ENCODE results near the gene MT1A.
A peak's percentile ranks its signal among the peaks of the same experiment; 100 is the strongest.
"Not testable (repeated sequence)": the region's sequence is repeated elsewhere in the genome, so short reads cannot be mapped to it uniquely, and the experiment has no call there.

MT1A gene

DNA sequence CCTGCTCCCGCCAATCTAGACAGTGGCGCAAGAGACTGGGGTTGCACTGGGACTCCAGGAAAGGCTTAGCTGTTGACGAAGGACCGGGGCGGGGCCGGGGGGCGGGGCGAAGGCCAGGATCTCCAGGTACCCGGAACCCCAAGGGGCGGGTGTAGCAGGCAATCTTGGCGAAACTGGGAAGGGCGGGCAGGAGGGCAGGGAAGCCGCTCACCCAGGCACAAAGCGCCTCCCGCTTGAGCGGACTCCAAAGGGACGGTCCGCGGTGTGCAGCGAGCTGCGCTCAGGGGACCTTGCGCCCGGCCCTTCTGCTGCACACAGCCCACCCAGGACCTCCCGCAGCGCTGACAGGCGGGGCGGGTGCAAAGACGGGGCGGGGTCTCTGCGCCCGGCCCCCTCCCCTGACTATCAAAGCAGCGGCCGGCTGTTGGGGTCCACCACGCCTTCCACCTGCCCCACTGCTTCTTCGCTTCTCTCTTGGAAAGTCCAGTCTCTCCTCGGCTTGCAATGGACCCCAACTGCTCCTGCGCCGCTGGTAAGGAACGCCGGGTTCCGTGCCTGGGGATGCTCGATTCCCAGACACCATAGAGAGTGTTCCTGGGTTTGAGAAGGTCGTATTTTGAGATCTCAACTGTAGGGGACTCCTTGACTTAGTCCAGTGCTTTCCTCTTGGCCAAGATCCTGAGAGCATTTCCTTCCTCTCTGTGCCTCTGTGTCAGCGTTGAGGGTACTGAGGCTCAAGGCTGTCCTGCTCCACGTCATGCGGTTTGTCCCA is 19.3 kb downstream of the MT1A start, which contains the start of gene MT1F:
MT1F (plus strand) TSS at position 405 of the 772 bp plus-strand sequence; CDS start at position 505, 100 bp downstream.
- DNase-seq (ENCODE audit: low spot score), result peak; percentile 54

DNA sequence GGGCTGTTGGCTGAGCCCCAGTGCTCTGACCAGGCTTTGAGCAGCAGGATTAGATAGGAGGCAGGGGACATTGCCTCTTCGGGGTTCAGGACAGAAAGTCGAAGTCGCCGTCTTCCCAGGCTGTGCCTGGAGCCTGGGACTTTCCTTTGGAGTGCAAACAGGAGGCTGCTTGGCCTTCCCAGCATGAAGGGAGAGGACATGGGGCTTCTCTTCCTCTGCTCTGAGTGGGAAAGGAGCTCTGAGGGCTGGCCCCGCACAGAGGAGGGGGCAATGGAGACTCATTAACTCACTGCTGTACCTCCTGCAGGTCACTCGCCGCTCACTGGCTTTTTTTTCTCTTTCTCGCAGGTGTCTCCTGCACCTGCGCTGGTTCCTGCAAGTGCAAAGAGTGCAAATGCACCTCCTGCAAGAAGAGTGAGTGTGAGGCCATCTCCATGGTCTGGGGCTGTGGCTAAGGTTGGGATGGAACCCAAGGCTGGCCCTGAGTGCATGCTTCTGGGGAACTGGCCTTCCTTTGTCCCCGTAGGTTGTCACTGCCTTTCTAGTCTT is 19.9 kb downstream of the MT1A start:
- DNase-seq (ENCODE audit: low spot score), result no peak

DNA sequence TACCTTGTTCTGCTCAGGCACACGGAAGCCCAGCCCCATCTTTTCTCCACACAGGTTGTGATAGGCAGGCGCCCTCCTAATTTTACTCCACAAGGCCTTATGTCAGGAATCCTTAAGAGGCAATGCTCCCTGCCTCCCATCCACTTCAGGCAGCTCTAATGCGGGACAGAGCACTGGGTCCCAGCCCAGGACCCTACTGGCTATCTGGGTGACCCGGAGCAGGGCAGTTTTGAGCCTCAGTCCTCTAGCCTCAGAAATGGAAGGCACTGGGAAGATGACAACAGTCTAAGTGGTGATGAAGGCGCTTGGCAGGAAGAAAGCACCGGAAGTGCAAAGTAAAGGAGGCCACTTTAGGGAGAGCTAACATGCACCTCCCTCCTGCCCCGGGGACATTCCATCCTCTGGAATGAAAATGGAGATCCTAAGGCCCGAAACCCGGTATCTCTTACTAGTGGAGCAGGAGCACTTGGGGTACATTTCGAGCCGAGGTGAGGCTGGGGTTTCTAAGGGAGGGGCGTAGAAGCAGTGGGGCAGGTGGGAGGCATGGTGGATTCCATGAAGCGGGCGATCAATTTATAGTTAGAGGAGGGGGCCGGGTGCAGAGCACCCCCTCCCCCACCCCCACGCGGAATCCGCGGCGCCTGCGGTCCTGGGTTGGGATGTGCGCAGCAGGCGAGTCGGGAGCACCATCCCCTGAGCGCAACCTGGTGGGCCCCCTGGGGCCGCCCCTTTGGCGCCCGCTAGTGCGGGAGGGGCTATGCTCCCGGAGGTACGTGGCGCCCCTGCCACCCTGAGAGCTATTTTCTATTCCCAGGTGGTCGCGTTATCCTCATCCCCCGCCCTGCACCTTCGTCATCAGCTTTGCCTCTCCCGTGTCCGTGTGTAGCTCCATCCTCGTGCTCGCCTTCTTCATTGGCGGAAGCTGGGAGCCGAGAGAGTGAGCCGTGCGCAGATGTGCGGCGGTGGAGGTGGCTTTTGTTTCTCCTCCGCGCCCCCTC is 24.2 kb downstream of the MT1A start:
- DNase-seq (ENCODE audit: low spot score), result no peak

DNA sequence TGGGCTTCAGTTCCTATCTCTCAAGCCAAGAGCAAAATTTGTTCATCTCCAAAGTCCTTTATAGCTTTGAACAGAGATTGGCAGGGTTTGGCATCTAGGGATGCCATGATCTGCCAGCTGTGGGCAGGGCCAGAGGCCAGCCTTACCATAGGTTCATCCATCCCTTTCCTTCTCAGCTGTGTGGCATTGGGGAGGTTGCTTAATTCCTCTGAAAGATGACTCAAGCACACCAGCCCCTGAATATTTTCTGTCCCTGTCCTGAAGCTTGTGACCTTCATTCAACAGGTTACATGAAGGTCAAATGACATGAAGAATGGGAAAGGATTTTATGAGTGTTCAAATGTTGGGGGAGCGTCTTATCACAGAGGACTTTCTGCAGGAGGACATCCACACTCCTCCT is 26.0 kb downstream of the MT1A start:
- no peak for DNase-seq (ENCODE audit: low spot score)

DNA sequence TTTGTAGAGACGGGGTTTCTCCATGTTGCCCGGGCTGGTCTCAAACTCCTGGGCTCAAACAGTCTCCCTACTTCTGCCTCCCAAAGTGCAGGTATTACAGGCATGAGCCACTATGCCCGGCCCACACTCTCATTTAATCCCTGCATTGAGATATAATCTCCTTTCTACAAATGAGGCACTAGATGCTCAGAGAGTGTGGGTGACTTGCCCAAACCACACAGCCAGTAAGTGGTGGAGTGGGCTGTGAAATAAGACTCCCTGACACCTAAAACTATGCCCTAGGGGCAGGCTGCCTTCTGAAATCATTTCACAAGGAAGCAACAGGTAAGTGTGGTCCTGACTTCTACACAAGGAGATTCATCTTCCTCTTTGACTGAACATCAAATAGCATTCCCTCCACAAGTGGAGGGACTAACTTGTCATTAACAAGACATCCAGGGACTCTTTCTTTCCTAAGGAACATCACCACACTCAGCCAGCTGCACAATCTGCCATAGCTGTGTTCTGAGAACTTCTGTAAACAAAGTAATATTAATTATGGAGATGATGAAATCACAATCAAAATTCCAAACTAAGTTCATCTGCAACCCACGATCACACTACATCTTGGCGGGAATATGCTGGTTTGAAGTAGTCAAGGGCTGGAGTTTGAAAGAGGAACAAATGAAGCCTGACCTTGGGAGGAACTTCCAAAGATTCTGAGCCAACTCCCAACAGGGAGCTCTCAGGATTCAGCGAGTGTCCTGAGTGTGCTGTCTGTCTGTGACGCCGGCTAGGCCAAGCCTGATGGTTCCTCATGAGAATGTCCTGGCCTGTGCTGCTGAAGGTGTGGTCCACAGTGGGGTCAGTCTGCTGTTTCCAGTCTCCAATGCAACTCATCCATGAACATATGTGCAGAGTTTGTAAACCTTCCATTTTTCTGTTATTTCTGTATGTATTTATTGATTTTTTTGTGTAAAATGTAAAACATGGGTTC is 27.1 kb downstream of the MT1A start:
- DNase-seq (ENCODE audit: low spot score), result not testable (repeated sequence)

DNA sequence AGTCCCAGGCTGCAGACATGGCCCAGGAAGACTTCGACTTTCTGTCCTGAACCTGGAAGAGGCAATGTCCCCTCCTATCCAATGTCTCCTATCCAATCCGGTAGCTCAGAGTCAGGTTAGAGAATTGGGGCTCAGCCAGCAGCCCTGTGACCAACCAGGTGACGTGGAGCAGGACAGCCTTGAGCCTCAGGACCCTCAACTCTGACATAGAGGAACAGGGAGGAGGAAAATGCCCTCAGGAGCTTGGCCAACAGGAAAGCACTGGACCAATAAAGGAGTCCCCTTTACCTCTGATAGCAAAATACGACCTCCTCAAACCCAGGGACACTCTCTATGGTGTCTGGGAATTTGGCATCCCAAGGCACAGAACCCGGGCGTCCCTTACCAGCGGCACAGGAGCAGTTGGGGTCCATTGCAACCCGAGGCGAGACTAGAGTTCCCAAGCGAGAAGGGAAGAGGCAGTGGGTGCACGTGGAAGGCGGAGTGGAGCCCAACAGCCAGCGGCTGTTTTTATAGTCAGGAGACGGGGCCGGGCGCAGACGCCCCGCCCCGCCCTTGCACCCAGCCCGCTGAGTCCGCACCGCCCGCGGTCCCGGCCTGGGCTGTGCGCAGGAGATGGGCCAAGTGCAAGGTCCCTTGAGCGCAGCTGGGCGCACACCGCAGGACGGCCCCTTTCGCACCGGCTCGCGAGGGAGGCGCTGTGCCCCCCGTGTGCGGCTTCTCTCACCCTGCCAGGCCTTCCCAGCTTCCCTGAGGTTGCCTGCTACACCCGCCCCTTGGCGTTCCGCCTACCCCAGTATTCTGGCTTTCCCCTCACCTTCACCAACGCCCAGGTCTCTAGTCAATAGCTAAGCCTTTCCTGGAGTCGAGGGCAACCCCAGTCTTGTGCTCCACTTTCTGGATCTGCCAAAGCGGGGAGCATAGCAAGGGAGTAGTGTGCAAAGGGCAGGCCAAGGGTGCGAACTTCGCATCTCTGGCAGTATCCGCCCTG is 29.4 kb downstream of the MT1A start, which contains the start of gene MT1G:
MT1G (minus strand) TSS at position 485 of the 991 bp plus-strand sequence; CDS start at position 413, 72 bp downstream.
- no peak for DNase-seq (ENCODE audit: low spot score)

DNA sequence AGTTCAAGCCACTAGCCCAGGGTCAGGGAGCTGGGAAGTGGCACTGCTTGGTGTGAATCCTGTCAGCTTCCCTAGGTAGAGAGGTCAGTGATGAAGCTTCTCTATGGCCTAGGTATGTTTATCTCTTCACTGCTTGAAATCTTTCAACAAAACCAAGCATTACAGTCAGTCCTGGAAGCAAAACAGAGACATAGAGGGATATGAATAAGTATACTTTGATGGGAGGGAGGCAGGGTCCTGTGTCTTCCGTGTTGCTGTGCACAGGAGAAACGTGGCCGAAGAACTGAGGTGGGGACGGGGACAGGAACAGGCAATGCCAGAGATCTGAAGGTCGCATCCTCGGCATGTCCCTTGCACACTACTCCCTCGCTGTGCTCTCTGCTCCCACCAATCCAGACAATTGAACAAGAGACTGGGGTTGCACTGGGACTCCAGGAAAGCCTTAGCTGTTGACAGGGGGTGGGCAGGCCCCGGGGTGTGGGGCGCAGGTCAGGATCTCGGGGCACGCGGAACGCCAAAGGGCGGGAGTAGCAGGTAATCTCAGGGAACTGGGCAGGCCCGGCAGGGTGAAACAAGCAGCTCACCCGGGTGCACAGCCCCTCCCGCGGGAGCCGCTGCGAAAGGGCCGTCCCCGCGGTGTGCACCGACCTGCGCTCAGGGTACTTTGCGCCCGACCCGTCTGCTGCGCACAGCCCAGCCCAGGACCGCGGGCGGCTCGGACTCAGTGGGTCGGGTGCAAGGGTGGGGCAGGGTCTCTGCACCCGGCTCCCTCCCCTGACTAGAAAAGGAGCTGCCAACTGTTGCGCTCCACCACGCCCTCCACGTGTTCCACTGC is 30.8 kb downstream of the MT1A start, which contains the start of gene MT1H:
MT1H (plus strand) TSS at position 810 of the 835 bp plus-strand sequence. CDS start 71 bp downstream, outside the sequence.
- DNase-seq (ENCODE audit: low spot score), result no peak

DNA sequence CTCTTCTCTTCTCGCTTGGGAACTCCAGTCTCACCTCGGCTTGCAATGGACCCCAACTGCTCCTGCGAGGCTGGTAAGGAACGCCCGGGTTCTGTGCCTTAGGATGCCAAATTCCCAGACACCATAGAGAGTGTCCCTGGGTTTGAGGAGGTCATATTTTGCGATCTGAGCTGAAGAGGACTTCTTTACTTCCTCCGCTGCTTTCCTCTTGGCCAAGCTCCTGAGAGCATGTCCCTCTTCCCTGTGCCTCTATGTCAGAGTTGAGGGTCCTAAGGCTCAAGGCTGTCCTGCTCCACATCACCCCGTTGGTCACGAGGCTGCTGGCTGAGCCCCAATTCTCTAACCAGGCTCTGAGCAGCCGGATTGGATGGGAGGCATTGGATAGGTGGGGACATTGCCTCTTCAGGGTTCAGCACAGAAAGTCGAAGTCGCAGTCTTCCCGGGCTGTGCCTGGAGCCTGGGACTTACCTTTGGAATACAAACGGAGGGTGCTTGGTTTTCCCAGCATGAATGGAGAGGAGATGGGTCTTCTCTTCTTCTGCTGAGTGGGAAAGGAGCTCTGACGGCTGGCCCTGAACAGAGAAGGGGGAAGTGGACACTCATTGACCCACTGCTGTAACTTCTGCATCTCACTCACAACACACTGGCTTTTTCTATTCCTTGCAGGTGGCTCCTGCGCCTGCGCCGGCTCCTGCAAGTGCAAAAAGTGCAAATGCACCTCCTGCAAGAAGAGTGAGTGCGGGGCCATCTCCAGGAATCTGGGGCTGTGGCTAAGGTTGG is 31.6 kb downstream of the MT1A start:
- DNase-seq (ENCODE audit: low spot score), result no peak

DNA sequence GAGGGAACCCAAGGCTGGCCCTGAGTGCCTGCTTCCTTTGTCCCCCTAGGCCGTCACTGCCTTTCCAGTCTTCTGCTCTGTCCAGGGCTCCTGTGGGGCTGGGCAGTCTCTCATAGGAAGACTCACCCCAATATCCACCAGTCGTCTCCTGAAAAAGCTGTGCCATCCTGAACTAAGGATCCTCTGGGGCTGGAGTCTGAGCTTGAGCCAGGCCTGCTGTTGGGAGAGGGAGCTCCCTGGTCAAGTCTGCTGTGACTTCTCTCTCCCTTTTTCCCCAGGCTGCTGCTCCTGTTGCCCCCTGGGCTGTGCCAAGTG is 32.1 kb downstream of the MT1A start:
- DNase-seq (ENCODE audit: low spot score), result no peak

DNA sequence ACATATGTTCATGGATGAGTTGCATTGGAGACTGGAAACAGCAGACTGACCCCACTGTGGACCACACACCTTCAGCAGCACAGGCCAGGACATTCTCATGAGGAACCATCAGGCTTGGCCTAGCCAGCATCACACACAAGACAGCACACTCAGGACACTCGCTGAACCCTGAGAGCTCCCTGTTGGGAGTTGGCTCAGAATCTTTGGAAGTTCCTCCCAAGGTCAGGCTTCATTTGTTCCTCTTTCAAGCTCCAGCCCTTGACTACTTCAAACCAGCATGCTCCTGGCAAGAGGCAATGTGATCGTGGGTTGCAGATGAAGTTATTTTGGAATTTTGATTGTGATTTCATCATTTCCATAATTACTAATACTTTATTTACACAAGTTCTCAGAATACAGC is 33.2 kb downstream of the MT1A start:
- DNase-seq (ENCODE audit: low spot score), result not testable (repeated sequence)

DNA sequence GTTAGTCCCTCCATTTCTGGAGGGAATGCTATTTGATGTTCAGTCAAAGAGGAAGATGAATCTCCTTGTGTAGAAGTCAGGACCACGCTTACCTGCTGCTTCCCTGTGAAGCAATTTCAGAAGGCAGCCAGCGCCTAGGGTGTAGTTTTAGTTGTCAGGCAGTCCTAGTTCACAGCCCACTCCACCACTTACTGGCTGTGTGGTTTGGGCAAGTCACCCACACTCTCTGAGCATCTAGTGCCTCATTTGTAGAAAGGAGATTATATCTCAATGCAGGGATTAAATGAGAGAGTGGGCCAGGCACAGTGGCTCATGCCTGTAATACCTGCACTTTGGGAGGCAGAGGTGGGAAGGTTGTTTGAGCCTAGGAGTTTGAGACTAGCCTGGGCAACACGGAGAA is 33.7 kb downstream of the MT1A start:
- DNase-seq (ENCODE audit: low spot score), result not testable (repeated sequence)

DNA sequence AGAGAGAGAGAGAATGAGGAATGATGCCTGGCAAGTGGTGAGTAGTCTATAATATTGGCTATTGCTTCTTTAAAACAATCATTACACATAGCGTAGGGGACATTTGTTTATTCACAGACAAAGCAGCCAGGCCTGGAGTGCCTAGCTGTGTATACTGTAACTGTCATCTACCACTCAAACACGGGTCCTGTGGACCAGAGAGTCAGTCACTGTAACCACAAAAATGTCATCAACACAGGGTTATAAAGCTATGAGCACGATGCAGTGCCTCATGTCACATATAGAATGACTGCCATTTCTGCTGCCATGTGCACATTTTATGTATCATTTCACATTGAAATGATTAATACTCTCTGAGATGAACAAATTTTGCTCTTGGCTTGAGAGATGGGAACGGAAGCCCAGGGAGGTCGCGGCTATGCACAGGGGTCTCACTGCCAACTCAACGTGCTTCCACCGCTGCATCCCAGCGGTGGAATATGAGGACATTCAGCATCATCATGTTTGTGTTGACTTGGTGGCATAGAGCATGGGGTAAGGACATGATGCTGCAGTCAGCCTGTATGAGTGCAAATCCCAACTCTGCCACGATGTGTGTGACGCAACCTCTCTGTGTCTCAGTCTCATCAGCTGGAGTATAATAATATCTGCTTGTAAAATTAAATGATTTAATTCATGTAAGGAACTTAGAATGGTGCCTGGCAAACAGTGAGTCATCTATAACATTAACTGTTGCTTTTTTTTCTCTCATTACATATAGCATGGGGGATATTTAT is 34.5 kb downstream of the MT1A start:
- DNase-seq (ENCODE audit: low spot score), result no peak

DNA sequence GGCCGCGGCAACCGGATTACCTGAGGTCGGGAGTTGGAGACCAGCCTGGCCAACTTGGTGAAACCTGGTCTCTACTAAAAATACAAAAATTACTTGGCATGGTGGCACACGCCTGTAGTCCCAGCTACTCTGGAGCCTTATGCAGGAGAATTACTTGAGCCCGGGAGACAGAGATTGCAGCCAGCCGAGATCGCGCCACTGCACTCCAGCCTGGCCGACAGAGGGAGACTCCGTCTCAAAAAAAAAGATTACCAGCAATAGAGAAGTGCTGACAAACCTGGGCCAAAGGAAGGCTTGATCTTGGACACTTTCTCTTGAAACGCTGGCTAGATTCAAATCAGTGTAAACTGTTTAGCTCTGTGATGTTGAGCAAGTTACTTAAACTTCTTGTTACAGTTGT is 35.5 kb downstream of the MT1A start:
- DNase-seq (ENCODE audit: low spot score), result no peak

DNA sequence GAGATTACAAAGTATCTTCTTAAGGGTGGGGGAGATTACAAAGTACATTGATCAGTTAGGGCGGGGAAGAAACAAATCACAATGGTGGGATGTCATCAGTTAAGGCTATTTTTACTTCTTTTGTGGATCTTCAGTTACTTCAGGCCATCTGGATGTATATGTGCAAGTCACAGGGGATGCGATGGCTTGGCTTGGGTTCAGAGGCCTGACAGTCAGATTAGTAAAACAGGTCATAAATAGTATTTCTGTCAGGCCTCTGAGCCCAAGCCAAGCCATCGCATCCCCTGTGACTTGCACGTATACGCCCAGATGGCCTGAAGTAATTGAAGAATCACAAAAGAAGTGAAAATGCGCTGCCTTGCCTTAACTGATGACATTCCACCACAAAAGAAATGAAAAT is 36.1 kb downstream of the MT1A start:
- DNase-seq (ENCODE audit: low spot score), result not testable (repeated sequence)

DNA sequence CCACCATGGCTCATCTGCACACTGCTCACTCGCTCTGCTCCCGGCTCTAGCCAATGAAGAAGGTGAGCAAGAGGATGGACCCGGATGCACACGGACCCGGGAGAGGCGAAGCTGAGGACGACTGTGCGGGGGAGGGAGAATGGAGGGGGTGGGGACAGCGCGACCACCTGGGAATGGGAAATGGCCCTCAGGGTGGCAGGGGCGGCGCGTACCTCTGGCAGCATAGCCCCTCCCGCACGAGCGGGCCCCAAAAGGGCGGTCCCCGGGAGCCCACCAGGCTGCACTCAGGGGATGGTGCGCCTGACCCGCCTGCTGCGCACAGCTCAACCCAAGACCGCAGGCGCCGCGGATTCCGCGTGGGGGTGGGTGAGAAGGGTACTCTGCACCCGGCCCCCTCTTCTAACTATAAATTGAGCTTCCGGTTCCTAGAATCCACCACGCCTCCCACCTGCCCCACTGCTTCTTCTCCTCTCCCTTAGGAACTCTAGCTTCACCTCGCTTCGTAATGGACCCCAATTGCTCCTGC is 37.3 kb downstream of the MT1A start:
- no peak for DNase-seq (ENCODE audit: low spot score)

DNA sequence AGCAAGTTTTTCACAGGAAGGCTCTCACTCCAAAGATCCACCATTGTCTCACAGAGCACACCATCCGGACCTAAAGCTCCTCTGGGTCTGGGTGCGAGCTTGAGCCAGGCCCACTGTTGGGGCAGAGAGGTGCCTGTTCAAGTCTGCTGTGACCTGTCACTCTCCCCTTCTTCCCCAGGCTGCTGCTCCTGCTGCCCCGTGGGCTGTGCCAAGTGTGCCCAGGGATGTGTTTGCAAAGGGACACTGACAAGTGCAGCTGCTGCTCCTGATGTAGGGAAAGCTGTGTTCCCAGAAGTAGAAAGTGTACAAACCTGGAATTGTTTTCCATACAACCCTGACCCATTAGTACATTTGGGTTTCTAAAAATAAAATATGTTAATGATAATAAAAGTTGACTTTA is 39.0 kb downstream of the MT1A start:
- DNase-seq (ENCODE audit: low spot score), result no peak

DNA sequence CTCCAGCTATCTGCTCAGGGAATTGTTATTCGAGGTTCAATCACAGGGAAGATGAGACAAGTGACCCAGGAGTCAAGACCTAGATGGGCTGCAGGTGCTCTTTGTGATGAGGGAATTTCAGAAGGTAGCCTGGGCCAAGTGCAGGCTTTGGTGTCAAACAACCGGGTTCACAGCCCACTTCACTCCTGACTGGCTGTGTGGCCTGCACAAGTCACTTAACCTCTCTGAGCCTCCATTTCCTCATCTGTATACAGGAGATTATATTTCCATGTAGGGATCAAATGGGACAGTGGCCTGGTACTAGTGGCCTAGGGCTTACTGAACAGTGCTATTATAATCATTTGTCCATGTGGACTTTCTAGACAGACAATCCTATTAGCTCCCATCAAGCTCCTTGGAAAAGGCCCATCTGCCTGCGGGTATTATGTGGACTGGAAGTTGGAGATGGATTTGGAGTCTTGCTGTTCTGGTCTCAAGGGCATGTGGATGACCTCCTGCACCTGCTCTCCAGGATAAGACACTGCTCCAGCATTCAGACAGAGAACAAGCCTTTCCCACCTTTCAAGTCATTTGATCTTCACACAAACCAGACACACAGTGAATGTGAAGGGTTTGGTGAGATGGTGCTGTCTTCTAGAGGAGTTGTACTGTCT is 40.7 kb downstream of the MT1A start:
- DNase-seq (ENCODE audit: low spot score), result no peak
